ENCODE measurements around the gene PCSK4. TPM values are rescaled to one million over a fixed set of nuclear protein-coding genes. Genes with fewer than 3 reads are reported as not detected.

Gene PCSK4
- total and polyA plus RNA-seq, 2 of the 13 experiments (the other 11 are each of a cell fraction or from before 2014, with no cell fraction given), result 2.0 to 2.7 TPM

DNA sequence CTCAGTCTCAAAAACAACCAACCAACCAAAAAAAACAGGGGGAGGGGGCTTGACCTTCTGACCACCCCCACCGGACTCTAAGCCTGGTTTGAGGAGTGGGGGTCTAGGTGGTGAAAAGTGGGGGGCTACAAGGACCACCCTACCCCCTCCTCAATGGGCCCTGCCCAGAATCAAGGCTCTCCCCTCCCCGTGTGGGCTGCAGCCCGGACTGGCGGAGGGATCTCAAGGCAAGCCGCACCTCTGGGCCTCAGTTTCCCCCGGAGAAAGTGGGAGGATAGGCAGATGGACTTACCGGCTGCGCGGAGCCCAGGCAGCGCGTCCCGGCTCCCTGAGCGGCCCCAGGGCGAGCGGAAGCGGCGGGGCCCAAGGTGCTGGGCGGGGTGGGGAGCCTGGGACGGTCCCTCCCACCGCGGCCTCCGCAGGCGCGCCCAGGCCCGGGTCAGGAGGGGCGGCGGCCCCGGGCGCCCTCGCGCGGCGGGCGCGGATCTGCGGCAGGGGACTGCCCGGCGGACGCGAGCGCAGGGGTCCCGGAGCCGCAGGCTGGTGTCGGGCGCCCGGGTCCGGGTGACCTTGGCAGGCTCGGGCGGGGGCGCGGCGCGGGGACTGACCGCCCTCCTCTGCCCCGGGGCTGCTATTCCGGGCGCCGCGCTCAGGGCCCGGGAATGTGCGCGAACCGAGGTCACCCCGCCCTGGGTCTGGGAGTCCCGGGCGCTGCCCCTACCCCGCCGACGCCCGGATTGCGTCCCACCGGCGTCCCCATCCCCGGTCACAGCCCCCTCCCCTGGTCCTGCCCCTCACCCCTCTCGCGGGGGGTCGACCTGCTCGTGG is 22.7 kb upstream of the PCSK4 start, which contains the start of gene ADAMTSL5 (continued):
- TF ChIP-seq, protein P1, sequence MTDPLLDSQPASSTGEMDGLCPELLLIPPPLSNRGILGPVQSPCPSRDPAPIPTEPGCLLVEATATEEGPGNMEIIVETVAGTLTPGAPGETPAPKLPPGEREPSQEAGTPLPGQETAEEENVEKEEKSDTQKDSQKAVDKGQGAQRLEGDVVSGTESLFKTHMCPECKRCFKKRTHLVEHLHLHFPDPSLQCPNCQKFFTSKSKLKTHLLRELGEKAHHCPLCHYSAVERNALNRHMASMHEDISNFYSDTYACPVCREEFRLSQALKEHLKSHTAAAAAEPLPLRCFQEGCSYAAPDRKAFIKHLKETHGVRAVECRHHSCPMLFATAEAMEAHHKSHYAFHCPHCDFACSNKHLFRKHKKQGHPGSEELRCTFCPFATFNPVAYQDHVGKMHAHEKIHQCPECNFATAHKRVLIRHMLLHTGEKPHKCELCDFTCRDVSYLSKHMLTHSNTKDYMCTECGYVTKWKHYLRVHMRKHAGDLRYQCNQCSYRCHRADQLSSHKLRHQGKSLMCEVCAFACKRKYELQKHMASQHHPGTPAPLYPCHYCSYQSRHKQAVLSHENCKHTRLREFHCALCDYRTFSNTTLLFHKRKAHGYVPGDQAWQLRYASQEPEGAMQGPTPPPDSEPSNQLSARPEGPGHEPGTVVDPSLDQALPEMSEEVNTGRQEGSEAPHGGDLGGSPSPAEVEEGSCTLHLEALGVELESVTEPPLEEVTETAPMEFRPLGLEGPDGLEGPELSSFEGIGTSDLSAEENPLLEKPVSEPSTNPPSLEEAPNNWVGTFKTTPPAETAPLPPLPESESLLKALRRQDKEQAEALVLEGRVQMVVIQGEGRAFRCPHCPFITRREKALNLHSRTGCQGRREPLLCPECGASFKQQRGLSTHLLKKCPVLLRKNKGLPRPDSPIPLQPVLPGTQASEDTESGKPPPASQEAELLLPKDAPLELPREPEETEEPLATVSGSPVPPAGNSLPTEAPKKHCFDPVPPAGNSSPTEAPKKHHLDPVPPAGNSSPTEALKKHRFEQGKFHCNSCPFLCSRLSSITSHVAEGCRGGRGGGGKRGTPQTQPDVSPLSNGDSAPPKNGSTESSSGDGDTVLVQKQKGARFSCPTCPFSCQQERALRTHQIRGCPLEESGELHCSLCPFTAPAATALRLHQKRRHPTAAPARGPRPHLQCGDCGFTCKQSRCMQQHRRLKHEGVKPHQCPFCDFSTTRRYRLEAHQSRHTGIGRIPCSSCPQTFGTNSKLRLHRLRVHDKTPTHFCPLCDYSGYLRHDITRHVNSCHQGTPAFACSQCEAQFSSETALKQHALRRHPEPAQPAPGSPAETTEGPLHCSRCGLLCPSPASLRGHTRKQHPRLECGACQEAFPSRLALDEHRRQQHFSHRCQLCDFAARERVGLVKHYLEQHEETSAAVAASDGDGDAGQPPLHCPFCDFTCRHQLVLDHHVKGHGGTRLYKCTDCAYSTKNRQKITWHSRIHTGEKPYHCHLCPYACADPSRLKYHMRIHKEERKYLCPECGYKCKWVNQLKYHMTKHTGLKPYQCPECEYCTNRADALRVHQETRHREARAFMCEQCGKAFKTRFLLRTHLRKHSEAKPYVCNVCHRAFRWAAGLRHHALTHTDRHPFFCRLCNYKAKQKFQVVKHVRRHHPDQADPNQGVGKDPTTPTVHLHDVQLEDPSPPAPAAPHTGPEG (CRISPR knock-in tag; IDR thresholded peaks at IDR 0.05), result 0 out of 2 replicates have a peak, but pooled peaks have one; percentile 36
- TF ChIP-seq ZNF451 (CRISPR knock-in tag; IDR thresholded peaks at IDR 0.05) (no peak), ZNF121 (CRISPR knock-in tag; IDR thresholded peaks at IDR 0.05) (peak; percentile 92), KDM3A (CRISPR knock-in tag; IDR thresholded peaks at IDR 0.05; ENCODE audit: low read depth) (no peak), PHF21A (CRISPR knock-in tag; IDR thresholded peaks at IDR 0.05) (peak; percentile 51; the same call in 1 of the 2 replicates), ZSCAN20 (CRISPR knock-in tag; IDR thresholded peaks at IDR 0.05; ENCODE audit: borderline replicate concordance) (no peak), HOXA3 (CRISPR knock-in tag; IDR thresholded peaks at IDR 0.05) (peak; percentile 52; the same call in 1 of the 2 replicates), ETV5 (CRISPR knock-in tag; IDR thresholded peaks at IDR 0.05; ENCODE audit: borderline replicate concordance) (peak; percentile 79), HOXA9 (CRISPR knock-in tag; IDR thresholded peaks at IDR 0.05; ENCODE audit: borderline replicate concordance) (no peak), ADNP (CRISPR knock-in tag; IDR thresholded peaks at IDR 0.05) (peak; percentile 94), FOXA1 (IDR thresholded peaks at IDR 0.05) (no peak), FOXA1 (CRISPR knock-in tag; IDR thresholded peaks at IDR 0.05) (0 out of 2 replicates have a peak, but pooled peaks have one; percentile 7), SPEN (CRISPR knock-in tag; IDR thresholded peaks at IDR 0.05; ENCODE audit: low read depth) (peak; percentile 70), ZNF256 (CRISPR knock-in tag; conservative IDR thresholded peaks at IDR 0.05) (no peak), HNRNPLL (IDR thresholded peaks at IDR 0.05; ENCODE audit: low read depth, low read length, poor library complexity, severe bottlenecking) (peak; percentile 46), MEIS2 (CRISPR knock-in tag; IDR thresholded peaks at IDR 0.05) (peak; percentile 14; the same call in 1 of the 2 replicates), HDAC2 (CRISPR knock-in tag; IDR thresholded peaks at IDR 0.05) (peak; percentile 49; the same call in 1 of the 2 replicates), ZNF138 (CRISPR knock-in tag; IDR thresholded peaks at IDR 0.05; ENCODE audit: low read depth) (no peak)
- TF ChIP-seq, protein P2, sequence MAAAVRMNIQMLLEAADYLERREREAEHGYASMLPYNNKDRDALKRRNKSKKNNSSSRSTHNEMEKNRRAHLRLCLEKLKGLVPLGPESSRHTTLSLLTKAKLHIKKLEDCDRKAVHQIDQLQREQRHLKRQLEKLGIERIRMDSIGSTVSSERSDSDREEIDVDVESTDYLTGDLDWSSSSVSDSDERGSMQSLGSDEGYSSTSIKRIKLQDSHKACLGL (CRISPR knock-in tag; IDR thresholded peaks at IDR 0.05), result no peak
- TF ChIP-seq, protein P3, sequence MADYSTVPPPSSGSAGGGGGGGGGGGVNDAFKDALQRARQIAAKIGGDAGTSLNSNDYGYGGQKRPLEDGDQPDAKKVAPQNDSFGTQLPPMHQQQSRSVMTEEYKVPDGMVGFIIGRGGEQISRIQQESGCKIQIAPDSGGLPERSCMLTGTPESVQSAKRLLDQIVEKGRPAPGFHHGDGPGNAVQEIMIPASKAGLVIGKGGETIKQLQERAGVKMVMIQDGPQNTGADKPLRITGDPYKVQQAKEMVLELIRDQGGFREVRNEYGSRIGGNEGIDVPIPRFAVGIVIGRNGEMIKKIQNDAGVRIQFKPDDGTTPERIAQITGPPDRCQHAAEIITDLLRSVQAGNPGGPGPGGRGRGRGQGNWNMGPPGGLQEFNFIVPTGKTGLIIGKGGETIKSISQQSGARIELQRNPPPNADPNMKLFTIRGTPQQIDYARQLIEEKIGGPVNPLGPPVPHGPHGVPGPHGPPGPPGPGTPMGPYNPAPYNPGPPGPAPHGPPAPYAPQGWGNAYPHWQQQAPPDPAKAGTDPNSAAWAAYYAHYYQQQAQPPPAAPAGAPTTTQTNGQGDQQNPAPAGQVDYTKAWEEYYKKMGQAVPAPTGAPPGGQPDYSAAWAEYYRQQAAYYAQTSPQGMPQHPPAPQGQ (CRISPR knock-in tag; IDR thresholded peaks at IDR 0.05; ENCODE audit: borderline replicate concordance), result no peak

All from HepG2 (cell line).